ENCODE measurements around the gene TIGD4.

GRCh38 chr4:152819026-152819645 lies 39.6 kb upstream of the TIGD4 start:
- TF ChIP-seq, protein P1, sequence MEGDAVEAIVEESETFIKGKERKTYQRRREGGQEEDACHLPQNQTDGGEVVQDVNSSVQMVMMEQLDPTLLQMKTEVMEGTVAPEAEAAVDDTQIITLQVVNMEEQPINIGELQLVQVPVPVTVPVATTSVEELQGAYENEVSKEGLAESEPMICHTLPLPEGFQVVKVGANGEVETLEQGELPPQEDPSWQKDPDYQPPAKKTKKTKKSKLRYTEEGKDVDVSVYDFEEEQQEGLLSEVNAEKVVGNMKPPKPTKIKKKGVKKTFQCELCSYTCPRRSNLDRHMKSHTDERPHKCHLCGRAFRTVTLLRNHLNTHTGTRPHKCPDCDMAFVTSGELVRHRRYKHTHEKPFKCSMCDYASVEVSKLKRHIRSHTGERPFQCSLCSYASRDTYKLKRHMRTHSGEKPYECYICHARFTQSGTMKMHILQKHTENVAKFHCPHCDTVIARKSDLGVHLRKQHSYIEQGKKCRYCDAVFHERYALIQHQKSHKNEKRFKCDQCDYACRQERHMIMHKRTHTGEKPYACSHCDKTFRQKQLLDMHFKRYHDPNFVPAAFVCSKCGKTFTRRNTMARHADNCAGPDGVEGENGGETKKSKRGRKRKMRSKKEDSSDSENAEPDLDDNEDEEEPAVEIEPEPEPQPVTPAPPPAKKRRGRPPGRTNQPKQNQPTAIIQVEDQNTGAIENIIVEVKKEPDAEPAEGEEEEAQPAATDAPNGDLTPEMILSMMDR (IDR thresholded peaks at IDR 0.05) = no peak
- no peak for TF ChIP-seq EZH2 (IDR thresholded peaks at IDR 0.05; ENCODE audit: borderline replicate concordance, insufficient read depth, low read depth, low read length, poor library complexity, severe bottlenecking)

All from B cell (primary cell).